H1 (cell line): ENCODE results near the gene NME9. TPM values are rescaled to one million over a fixed set of nuclear protein-coding genes. Genes with fewer than 3 reads are reported as not detected.

Experiments
- BACH1 ChIP-seq: IDR thresholded peaks from 2 replicates; pipeline ENCODE4 v1.6.1; 2012; ENCODE audit warnings: low read length, improper control_type of control experiment
- CBX8 ChIP-seq: fragments of 300-800, 300-1000 bp; sonication (generic); IDR thresholded peaks from 2 replicates; pipeline ENCODE4 v1.7.1; 2016; ENCODE audit warnings: low read depth, low read length, borderline replicate concordance
- CEBPB ChIP-seq: IDR thresholded peaks from 2 replicates; pipeline ENCODE4 v1.6.1; 2012; ENCODE audit warnings: low read depth, low read length
- E2F6 ChIP-seq: IDR thresholded peaks from 2 replicates; pipeline ENCODE4 v1.6.1; 2012; ENCODE audit warnings: inconsistent platforms
- GABPA ChIP-seq: IDR thresholded peaks from 2 replicates; pipeline ENCODE4 v1.6.1; 2011; ENCODE audit warnings: mild to moderate bottlenecking, low read length, moderate library complexity, borderline replicate concordance; ENCODE audit not compliant: insufficient read depth
- JUND ChIP-seq: IDR thresholded peaks from 2 replicates; pipeline ENCODE4 v1.6.1; 2011; ENCODE audit warnings: mild to moderate bottlenecking, improper control_type of control experiment, low read length
- KDM1A ChIP-seq: fragments of 200-600, 300-600 bp; sonication (generic); IDR thresholded peaks from 2 replicates; pipeline ENCODE4 v1.7.1; 2016; ENCODE audit warnings: mild to moderate bottlenecking, low read length, borderline replicate concordance
- NRF1 ChIP-seq: IDR thresholded peaks from 2 replicates; pipeline ENCODE4 v1.6.1; 2011; ENCODE audit warnings: mild to moderate bottlenecking, low read depth, low read length, improper control_type of control experiment
- POLR2A ChIP-seq, 2 experiments: IDR thresholded peaks; 1 replicate in 1 of 2; 2 replicates in 1 of 2; pipeline ENCODE4 v1.6.1; 2011; ENCODE audit warnings: low read depth in 2 of 2, low read length in 2 of 2, mild to moderate bottlenecking in 2 of 2; ENCODE audit errors: control extremely low read depth in 1 of 2
- POU5F1 ChIP-seq: IDR thresholded peaks from 2 replicates; pipeline ENCODE4 v1.6.1; 2011; ENCODE audit warnings: low read depth, mild to moderate bottlenecking, low read length, moderate library complexity
- SP4 ChIP-seq: IDR thresholded peaks from 2 replicates; pipeline ENCODE4 v1.6.1; 2012; ENCODE audit warnings: low read length, inconsistent platforms
- polyA plus RNA-seq, 7 experiments: library from polyadenylated mRNA; depleted of rRNA in 3 of 7; stranded (reverse) in 5 of 7; unstranded in 2 of 7; fragments of >200 nt in 5 of 7; fragments of 200-250 nt in 2 of 7; gene quantifications; 1 replicate in 5 of 7; 2 replicates in 1 of 7; 4 replicates in 1 of 7; pipeline versions ENCODE4 v1.2.1 to v1.2.3, GENCODE V29; 2011 to 2013; ENCODE audit warnings: missing spikeins in 2 of 7, mixed read lengths in 2 of 7
- total RNA-seq: library from RNA; stranded (reverse); fragmentation: NEBNext Ultra II Directional; extraction: Animal tissue kit (Norgen Biotek cat#: 25700); gene quantifications from 2 replicates; pipeline ENCODE4 v1.2.1, GENCODE V29; 2021
- TF ChIP-seq, protein P1 (sequence below): fragments of 300-600 bp; sonication (generic); IDR thresholded peaks from 2 replicates; pipeline ENCODE4 v1.7.1; 2012; ENCODE audit warnings: low read length, moderate library complexity, mild to moderate bottlenecking, inconsistent platforms; ENCODE audit not compliant: insufficient replicate concordance

NME9 gene
- total and polyA plus RNA-seq, 2 of the 8 experiments (the other 6 are each of a cell fraction or from before 2014, with no cell fraction given), result 0.11 TPM; not detected in 1

DNA sequence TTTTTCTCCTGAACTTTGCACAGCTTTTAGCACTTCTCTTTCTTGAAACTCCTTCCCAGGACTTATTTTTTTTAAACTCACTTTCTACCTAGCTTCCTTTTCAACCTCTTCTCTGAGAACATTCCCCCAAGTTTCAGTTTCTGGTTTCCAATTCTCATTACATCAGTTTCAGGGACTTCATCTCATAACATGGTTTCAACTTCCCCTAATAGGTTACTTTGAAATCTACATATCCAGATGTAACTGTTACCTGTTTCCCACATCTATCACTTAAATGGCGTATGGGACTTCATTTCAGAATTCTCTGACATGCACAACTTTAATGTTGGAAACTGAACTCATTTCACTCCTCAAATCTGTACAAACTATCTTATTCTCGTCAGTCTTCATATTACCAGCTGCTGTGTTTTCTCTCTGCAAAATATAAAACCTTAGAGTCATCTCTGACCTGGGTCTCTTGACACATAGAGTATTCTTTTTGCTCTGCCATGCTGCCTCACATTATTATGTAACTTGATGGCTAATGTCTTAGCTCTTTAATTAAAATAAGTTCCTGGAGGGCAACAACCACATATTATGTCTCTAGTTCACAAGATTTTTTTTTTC is 58.4 kb downstream of the NME9 start (continued):
- TF ChIP-seq, protein P1, sequence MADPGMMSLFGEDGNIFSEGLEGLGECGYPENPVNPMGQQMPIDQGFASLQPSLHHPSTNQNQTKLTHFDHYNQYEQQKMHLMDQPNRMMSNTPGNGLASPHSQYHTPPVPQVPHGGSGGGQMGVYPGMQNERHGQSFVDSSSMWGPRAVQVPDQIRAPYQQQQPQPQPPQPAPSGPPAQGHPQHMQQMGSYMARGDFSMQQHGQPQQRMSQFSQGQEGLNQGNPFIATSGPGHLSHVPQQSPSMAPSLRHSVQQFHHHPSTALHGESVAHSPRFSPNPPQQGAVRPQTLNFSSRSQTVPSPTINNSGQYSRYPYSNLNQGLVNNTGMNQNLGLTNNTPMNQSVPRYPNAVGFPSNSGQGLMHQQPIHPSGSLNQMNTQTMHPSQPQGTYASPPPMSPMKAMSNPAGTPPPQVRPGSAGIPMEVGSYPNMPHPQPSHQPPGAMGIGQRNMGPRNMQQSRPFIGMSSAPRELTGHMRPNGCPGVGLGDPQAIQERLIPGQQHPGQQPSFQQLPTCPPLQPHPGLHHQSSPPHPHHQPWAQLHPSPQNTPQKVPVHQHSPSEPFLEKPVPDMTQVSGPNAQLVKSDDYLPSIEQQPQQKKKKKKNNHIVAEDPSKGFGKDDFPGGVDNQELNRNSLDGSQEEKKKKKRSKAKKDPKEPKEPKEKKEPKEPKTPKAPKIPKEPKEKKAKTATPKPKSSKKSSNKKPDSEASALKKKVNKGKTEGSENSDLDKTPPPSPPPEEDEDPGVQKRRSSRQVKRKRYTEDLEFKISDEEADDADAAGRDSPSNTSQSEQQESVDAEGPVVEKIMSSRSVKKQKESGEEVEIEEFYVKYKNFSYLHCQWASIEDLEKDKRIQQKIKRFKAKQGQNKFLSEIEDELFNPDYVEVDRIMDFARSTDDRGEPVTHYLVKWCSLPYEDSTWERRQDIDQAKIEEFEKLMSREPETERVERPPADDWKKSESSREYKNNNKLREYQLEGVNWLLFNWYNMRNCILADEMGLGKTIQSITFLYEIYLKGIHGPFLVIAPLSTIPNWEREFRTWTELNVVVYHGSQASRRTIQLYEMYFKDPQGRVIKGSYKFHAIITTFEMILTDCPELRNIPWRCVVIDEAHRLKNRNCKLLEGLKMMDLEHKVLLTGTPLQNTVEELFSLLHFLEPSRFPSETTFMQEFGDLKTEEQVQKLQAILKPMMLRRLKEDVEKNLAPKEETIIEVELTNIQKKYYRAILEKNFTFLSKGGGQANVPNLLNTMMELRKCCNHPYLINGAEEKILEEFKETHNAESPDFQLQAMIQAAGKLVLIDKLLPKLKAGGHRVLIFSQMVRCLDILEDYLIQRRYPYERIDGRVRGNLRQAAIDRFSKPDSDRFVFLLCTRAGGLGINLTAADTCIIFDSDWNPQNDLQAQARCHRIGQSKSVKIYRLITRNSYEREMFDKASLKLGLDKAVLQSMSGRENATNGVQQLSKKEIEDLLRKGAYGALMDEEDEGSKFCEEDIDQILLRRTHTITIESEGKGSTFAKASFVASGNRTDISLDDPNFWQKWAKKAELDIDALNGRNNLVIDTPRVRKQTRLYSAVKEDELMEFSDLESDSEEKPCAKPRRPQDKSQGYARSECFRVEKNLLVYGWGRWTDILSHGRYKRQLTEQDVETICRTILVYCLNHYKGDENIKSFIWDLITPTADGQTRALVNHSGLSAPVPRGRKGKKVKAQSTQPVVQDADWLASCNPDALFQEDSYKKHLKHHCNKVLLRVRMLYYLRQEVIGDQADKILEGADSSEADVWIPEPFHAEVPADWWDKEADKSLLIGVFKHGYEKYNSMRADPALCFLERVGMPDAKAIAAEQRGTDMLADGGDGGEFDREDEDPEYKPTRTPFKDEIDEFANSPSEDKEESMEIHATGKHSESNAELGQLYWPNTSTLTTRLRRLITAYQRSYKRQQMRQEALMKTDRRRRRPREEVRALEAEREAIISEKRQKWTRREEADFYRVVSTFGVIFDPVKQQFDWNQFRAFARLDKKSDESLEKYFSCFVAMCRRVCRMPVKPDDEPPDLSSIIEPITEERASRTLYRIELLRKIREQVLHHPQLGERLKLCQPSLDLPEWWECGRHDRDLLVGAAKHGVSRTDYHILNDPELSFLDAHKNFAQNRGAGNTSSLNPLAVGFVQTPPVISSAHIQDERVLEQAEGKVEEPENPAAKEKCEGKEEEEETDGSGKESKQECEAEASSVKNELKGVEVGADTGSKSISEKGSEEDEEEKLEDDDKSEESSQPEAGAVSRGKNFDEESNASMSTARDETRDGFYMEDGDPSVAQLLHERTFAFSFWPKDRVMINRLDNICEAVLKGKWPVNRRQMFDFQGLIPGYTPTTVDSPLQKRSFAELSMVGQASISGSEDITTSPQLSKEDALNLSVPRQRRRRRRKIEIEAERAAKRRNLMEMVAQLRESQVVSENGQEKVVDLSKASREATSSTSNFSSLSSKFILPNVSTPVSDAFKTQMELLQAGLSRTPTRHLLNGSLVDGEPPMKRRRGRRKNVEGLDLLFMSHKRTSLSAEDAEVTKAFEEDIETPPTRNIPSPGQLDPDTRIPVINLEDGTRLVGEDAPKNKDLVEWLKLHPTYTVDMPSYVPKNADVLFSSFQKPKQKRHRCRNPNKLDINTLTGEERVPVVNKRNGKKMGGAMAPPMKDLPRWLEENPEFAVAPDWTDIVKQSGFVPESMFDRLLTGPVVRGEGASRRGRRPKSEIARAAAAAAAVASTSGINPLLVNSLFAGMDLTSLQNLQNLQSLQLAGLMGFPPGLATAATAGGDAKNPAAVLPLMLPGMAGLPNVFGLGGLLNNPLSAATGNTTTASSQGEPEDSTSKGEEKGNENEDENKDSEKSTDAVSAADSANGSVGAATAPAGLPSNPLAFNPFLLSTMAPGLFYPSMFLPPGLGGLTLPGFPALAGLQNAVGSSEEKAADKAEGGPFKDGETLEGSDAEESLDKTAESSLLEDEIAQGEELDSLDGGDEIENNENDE, result no peak
- TF ChIP-seq SP4 (no peak), BACH1 (no peak), KDM1A (no peak), GABPA (no peak), POU5F1 (no peak), JUND (no peak), E2F6 (no peak), NRF1 (no peak), CBX8 (no peak), CEBPB (no peak), POLR2A (IDR thresholded peaks at IDR 0.05; ENCODE audit: control extremely low read depth in 1 of 2, low read depth in 2 of 2, low read length in 2 of 2) (no peak)
